Measurements from ENCODE around the gene SLC45A1.

SLC45A1 gene

DNA sequence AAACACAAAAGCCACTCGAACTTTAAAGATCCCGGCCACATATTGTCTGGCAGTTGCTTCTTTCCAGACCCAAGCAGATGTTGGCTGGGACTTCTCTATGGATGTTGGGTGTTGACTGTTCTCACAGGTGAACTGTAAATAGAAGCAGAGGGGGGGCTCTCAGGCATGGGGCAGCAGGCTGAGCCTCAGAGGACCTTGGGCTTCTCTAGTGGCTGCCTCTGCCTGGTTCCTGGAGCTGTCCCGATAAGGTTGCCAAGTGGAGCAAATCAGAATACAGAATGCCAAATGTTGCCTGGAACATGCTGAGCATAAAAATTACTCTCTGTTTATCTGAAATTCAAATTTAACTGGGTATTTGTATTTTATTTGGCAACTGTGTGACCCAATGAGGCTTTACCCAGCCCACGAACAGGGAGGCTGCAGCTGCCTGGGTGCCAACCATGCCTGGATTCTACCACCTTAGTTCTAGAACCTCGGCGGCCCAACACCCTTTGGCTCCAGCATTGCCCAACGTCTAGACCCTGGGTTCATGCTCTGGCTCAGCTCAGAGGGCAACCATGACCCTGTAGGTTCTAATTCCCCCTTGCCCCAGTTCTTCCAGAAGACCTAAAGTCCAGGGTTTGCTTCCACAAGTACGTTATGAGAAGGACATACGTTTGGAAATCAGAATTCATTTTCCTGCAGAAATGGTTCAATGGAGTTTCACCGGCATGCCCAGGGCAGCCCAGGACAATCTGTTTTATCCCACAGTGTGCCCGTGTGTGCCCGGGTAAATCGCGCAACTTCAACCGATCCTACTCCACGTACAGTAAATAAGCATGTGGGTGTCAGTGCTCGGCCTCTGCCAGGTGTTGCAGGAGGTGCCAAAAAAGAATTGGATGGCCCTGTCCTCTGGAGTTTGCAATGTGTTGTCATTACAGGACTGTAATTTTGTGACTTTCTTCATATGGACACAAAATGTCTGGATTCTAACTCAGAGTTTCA lies 5.4 kb upstream of the SLC45A1 start:
- no peak for DNase-seq

- DNase-seq: no peak
Observed at GRCh38 chr1:8313231-8313630, 4.7 kb upstream of the SLC45A1 start.

GRCh38 chr1:8314346-8315280 lies 3.3 kb upstream of the SLC45A1 start:
- DNase-seq: peak in 4 of 5 experiments; percentile 13 to 52 (median 31)

- DNase-seq: no peak
Observed at GRCh38 chr1:8315573-8316475, 2.1 kb upstream of the SLC45A1 start.

DNA sequence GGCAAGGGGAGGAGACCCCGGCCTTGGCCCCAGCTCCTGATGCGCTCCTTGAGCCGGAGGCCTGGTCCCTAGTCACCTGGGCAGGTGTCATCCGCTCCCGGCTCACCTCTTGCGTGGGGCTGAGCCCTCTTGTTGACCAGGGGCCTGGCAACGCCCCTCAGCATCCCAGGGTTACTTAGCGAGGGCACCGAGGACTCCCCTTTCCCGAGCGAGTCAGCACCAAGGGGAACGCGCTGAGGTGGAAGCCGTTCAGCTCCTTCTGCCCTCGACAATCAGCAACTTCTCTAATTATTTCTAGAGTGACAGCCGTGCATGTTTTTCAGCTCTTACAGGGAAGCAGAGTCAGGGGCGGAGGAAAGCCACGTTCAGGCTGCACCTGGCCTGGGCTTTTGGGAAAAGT lies 522 bp downstream of the SLC45A1 start:
- DNase-seq: no peak

DNA sequence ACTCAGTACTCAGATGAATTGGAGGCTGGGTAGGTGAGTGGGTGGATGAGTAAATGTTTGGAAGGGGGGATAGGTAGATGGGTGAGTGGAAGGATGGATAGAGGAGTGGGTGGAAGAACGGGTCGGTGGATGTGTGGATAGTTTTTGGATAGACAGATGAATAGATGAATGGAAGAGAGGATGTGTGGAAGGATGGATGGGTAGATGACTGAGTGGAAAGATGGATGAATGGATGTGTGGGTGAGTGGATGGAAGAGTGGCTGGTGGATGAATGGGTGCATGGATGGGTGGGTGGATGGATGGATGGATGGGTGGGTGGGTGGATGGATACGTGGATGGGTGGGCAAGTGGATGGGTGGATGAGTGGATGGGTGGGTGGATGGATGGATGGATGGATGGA lies 3.7 kb downstream of the SLC45A1 start:
- DNase-seq: no peak

- no peak for DNase-seq
Observed at GRCh38 chr1:8323706-8324105, 5.8 kb downstream of the SLC45A1 start.

DNA sequence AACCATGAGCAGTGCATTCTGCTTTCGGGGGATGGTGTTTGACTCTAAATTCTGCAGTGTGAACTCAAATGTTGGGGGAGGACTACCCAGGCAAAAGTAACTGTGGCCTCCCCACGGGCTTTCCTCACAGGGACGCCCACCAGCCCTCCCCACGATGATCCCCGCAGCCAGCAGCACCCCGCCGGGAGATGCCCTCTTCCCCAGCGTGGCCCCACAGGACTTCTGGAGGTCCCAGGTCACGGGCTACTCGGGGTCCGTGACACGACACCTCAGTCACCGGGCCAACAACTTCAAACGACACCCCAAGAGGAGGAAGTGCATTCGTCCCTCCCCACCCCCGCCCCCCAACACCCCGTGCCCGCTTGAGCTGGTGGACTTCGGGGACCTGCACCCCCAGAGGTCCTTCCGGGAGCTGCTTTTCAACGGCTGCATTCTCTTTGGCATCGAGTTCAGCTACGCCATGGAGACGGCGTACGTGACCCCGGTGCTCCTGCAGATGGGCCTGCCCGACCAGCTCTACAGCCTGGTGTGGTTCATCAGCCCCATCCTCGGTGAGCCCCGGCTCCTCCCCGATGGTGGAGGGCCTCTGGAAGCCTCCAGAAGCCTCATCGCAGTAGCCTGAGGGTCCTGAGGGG lies 6.4 kb downstream of the SLC45A1 start:
- no peak for DNase-seq

DNA sequence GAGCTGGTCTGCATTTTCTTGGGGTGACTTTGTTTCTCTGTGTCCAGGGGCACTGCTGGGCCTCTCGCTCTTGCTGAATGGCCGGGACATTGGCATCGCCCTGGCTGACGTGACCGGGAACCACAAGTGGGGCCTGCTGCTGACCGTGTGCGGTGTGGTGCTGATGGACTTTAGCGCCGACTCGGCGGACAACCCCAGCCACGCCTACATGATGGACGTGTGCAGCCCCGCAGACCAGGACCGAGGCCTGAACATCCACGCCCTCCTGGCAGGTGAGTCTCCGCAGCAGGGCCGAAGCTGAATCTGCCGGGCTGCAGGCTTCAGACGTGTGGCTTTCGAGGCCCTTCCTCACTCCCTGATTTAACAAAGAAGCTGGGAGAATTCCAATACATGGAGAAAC lies 7.9 kb downstream of the SLC45A1 start:
- DNase-seq: no peak

DNA sequence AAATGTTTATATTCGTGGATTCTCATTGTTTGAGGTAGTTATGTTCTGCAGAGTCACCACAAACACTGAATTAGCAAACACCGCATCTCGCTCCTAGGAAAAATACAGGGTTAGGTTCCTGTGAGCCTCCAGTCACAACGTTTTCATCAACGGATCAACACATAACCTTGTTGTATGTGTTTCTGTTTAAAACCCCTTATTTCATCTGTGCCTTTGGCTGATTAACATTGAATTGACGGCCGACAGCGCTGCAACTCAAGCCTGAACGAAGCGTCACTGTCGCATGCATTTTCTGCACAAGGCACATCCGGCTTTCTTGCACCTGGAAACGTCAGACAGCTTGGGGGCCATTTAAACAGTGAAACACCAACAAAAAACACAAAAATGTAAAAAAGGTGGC lies 8.4 kb downstream of the SLC45A1 start:
- no peak for DNase-seq

GRCh38 chr1:8328271-8328670 lies 10.4 kb downstream of the SLC45A1 start:
- DNase-seq: no peak

- no peak for DNase-seq
Observed at GRCh38 chr1:8329439-8329838, 11.5 kb downstream of the SLC45A1 start.

GRCh38 chr1:8329858-8330257 lies 11.9 kb downstream of the SLC45A1 start:
- no peak for DNase-seq

- DNase-seq: no peak
Observed at GRCh38 chr1:8330271-8331125, 12.6 kb downstream of the SLC45A1 start.

DNA sequence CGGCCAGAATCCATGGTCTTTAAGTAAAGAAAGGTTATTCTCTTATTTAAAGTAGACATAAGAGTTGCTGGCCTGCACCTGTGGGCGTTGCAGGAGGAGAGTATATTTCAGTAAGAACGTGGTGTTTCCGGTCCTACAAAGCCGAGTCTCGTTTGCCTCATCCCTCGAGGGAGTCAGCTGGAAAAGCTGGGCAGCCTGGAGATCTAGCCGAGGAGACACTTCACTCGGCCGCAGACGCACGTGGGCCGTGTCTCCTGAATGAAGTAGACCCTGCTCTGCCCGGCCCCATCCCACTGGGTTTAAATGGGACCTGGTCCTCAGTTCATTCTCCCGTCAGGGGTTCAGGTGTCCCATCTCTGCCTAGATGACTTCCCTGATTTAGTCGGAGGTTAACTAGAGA lies 14.9 kb downstream of the SLC45A1 start:
- DNase-seq: no peak

GRCh38 chr1:8333246-8333987 lies 15.5 kb downstream of the SLC45A1 start:
- no peak for DNase-seq

DNA sequence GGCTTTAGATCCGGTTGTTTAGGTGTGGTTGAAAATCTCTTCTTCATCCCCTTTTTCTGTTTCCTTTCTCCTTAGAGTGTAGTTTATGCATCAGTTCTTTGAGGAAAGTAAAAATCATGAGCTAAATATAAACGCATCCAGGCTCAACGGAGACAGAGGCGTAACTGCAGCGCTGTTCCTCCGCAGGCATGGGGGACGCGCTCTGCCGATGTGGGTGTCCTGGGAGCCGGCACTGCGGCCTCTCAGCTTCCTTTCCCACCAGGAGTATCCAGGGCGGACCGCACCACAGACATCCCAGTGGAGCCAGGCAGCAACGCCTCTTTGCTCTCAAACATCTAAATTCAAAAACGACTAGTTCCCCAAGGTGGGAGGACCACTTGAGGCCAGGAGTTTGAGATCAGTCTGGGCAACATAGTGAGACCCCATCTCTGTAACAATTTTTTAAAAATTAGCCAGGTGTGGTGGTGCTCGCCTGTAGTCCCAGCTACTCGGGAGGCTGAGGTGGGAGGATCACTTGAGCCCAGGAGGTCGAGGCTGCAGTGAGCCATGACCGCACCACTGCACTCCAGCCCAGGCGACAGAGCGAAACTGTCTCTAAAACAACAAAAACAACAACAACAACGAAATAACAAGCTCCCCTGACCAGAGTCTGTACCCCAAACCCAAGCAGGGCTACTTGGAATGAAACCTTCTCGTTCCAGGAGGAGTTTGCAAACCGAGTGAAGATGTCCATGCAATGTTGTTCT lies 16.4 kb downstream of the SLC45A1 start:
- no peak for DNase-seq

GRCh38 chr1:8335246-8335645 lies 17.3 kb downstream of the SLC45A1 start:
- DNase-seq: no peak

- no peak for DNase-seq
Observed at GRCh38 chr1:8337776-8338525, 20.0 kb downstream of the SLC45A1 start.

Data from T-helper 2 cell (primary cell).